Stimulated activated CD8-positive, alpha-beta memory T cell treated with anti-CD3 and anti-CD28 coated beads, Interleukin-7, amount 100 ng/mL, for 1 hour (primary cell): Measurements from ENCODE around the gene MKS1.

Source experiments
- DNase-seq, 2 donors: peaks; one replicate each; pipeline ENCODE4 v3.0.0-alpha.2; 2020; ENCODE audit warnings: low read depth in 2 of 2

MKS1 gene

GRCh38 chr17:58244963-58245362 is 25.9 kb upstream of the MKS1 start:
- DNase-seq: no peak

- no peak for DNase-seq
These were observed 23.2 kb upstream of the MKS1 start for GRCh38 chr17:58242171-58242784.

DNA sequence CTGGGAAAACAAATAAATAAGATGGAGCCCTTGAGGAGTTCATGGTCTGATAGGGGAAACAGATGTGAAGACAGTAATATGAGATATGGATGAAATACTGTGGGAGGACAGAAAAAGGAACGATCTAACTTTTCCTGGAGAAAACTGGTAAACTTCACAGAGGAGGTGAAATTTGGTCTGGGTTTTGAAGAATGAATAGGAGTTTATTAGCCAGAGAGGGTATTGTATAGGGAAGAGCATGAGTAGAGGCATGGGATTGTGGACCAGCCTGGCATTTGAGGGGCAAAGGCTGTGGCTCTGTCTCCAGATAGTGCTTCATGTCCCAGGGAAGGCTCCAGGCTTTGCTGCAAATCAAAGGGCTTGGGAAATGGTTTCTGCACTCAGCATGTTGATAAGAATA is 20.9 kb upstream of the MKS1 start:
- no peak for DNase-seq

- no peak for DNase-seq
These were observed 19.1 kb upstream of the MKS1 start, which contains the start of gene LPO for GRCh38 chr17:58238147-58238634. TSS of gene LPO (plus strand) at chr17:58238584. CDS start at chr17:58242980, 4,396 bp downstream.

DNA sequence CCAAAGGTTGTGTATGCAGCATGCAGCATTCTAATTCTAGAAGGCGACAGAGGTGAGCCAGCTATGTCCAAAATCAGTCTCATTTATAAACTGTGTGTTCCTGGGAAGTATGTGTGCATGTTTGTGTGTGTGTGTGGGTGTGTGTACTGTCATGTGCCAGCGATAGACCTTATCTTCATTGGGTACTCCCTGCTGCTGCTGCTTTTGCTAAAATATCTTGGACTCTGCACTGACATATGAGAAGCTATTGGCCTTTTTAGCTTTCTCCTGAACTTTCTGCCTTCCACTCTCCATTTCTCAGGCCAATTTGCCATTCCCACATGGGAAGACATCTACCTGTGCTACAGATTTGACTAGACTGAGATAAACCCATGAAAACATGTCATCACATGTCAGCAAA is 17.3 kb upstream of the MKS1 start:
- DNase-seq: no peak

GRCh38 chr17:58235821-58236220 is 16.8 kb upstream of the MKS1 start:
- DNase-seq: no peak

- no peak for DNase-seq
These were observed 15.5 kb upstream of the MKS1 start for GRCh38 chr17:58234512-58234911.

GRCh38 chr17:58233543-58233942 is 14.5 kb upstream of the MKS1 start:
- no peak for DNase-seq

DNA sequence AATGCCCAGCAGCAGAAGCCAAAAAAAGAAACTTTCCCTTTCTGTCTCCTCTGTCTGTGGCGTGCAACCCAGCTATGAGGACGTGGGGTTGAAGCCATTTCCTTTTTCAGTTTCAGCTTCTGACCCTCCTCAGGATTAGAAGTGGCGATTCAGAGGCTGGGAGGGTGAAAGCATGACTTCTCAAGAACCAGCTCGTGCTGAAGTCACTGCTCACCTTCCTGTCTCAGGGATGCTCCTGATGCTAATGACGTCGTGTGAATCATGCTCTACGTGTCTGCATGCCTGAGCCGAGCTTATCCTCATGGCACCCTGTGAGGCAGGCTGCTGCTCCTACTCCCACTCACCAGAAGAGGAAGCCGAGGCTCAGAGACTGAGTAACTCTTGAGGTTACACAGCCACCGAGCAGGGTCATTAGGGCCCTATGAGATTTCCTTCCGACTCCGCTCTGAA is 13.7 kb upstream of the MKS1 start:
- no peak for DNase-seq

DNA sequence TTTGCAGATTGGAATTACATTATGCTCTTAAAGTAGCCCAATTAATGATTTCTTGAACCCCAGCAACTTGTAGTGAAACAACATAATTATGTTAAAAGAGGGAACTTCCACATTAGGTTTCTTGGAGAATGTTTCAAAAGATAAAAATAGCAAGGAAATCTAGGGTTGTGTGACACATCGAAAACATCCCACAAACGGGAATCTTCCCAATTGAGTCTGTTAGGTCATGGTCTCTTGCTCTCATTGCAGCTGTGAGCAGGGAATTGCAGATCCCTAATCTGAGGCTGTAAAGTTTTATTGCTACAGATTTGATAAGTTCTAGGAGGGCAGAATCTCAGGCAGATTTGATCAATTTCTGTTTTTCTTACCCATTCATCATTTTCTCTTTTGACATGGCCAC is 12.6 kb upstream of the MKS1 start:
- DNase-seq: no peak

DNA sequence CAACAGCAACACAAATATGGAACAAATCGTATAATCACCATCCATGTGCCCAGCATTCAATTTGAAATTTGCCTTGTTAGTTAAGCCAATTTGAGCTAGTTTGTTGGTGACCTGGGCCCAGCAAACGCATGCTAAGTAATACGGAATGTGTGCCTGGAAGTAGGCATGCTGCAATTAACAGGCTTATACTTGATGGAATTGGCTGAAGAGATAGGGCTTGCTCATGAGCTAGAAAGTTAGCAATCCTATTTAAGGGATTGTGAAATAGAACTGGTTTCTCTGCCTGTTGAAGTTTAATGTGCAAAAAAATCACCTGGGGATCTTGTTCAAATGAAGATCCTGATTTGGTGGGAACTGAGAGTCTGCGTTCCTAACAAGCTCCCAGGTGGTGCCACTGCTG is 10.8 kb upstream of the MKS1 start:
- DNase-seq: no peak

GRCh38 chr17:58229384-58229783 is 10.3 kb upstream of the MKS1 start:
- DNase-seq: no peak

DNA sequence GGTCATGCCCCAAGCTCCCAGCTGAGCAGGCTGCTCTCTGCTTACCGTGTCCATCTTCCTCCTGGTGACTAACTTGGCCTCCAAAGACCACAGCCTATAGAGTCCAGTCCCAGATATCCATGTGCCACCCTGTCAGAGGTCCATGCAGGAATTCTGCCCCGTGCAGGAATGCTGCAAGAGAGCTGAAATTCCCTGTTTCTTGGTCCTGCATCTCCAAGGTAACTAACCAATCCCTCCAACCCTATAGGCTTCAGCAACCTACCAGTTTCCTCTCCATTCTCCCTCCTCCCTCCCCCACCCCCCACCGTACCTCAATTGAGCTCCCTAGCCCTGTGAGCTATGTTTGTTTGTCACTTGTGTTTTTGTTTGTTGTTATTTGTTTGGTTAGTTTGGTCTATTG is 9.6 kb upstream of the MKS1 start:
- no peak for DNase-seq

- no peak for DNase-seq
These were observed 8.7 kb upstream of the MKS1 start for GRCh38 chr17:58227733-58228132.

DNA sequence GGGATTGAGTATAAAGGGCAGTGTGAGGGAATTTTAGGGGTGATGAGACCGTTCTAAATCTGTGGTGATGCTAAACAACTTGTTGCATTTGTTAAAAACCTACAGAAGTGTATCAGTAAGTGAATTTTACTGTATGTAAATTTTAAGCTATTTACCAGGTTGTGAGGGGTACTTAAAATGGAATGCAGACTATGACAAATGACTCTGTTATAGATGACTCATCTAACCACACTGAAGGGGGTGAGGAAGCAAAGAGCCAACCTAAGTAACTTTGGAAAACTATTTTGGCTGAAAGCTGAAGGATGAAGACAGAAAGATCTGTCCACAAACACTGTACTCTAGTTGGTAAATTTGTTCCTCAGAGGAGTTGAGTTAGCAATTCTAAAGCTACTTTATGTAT is 5.3 kb upstream of the MKS1 start:
- no peak for DNase-seq

GRCh38 chr17:58219789-58220183 is 731 bp upstream of the MKS1 start:
- DNase-seq: no peak

- no peak for DNase-seq
These were observed 1.3 kb downstream of the MKS1 start for GRCh38 chr17:58217766-58218165.

GRCh38 chr17:58215685-58216084 is 3.4 kb downstream of the MKS1 start:
- no peak for DNase-seq

- DNase-seq: no peak
These were observed 8.1 kb downstream of the MKS1 start for GRCh38 chr17:58210922-58211321.

- DNase-seq: no peak
These were observed 10.7 kb downstream of the MKS1 start for GRCh38 chr17:58208344-58208743.

DNA sequence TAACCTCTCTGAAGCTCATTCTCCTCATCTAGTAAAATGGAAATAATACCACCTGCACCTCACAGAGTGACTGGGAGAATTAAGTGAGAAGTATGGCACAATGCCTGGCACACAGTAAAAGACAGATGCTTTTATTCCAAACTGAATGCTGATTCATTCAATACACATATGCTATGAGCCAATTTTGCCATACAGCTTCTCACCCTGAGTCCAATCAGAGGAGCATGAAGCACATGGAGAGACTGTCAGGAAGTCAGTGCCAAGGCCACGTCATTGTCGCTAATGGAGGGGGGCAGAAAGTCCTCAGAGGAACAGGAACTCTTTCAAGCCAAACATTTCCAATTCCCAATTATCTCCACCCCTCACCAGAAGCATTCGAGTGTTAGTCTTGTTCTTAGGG is 11.6 kb downstream of the MKS1 start:
- DNase-seq: no peak

- DNase-seq: no peak
These were observed 13.1 kb downstream of the MKS1 start for GRCh38 chr17:58205936-58206335.

DNA sequence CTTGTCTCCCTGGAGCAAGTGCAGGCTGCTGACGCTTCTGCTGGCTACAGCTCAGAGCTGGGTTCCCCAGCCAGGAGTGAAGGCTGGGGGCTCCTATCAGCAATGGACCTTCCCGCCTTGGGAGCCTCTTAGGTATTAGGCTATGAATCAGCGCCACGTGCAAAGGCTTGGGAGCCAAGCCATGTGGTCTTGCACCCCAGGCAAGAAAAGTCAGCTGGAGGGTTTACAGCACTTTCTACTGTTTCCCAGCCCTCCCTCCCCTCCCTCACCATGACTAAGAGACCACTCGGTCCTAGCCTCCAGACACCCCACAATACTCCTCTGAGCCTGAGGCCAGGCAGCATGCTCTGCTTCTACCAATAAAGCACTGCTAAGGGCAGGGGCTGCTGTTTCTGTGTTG is 14.3 kb downstream of the MKS1 start:
- DNase-seq: no peak

DNA sequence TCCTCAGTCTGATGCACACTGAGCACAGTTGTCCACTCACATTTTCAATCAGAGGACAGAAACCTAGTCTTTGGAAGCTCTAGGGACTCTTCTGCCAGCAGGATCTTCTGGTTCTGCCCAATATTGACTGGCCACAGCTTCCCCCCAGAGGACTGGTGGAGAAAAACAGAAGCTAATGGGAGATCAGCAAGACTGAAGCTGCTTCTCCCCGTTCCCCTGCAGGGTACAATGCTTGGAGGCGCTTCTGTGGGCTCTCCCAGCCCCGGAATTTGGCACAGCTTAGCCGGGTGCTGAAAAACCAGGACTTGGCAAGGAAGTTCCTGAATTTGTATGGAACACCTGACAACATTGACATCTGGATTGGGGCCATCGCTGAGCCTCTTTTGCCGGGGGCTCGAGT is 16.2 kb downstream of the MKS1 start:
- no peak for DNase-seq
